ENCODE results near the gene ZSWIM7.

DNA sequence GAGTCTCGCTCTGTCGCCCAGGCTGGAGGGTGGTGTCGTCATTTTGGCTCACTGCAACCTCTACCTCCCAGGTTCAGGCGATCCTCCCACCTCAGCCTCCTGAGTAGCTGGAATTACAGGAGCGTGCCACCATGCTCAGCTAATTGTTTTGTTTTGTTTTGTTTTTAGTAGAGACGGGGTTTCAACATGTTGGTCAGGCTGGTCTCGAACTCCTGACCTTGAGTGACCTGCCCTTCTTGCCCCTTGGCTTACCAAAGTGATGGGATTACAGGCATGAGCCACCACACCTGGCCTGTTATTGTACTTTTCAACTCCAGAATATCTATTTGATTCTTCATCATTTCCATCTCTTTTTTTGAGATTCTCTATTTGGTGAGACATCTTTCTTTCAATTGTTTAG, 63.6 kb downstream of the ZSWIM7 start:
- TF ChIP-seq GATA2 (IDR thresholded peaks at IDR 0.05; ENCODE audit: low read depth, low read length) (no peak), GATA3 (IDR thresholded peaks at IDR 0.05; ENCODE audit: low read depth, low read length) (no peak)

Data from SH-SY5Y (cell line).